Right renal cortex interstitium (tissue), 3 donors: ENCODE data around the gene SLC2A3. TPM values are rescaled to one million over a fixed set of nuclear protein-coding genes. Genes with fewer than 3 reads are reported as not detected.
A peak's percentile ranks its signal among the peaks of the same experiment; 100 is the strongest.
"Not testable (repeated sequence)": the region's sequence is repeated elsewhere in the genome, so short reads cannot be mapped to it uniquely, and the experiment has no call there.

ENCODE experiments used
- DNase-seq, 3 donors: peaks; one replicate each; pipeline ENCODE4 v3.0.0-alpha.2; 2013; ENCODE audit warnings: low read depth in 3 of 3, low spot score in 2 of 3
- polyA plus RNA-seq, 3 donors: library from polyadenylated mRNA; unstranded; fragments of 120-200 nt; gene quantifications; one replicate each; pipeline ENCODE4 v1.2.1, GENCODE V29; 2013; ENCODE audit not compliant: insufficient read length in 3 of 3

Gene SLC2A3
- polyA plus RNA-seq, 3 donors, result 13.5 to 17.8 (median 17.8) TPM

DNA sequence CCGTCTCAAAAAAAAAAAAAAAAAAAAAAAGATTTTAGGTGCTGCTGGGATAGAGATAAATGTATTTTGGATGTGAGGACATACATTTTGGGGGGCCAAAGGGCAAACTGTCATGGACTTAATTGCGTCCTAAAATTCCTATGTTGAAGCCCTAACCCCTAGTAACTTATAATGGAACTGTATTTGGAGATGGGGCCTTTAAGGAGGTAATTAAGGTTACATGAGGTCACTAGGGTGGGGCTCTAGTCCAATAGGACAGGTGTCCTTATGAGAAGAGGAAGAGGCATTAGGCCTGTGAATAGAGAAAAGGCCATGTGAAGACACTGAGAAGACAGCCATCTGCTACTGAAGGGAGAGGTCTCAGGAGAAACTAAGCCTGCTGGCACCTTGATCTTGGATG lies 17.9 kb upstream of the SLC2A3 start:
- not testable (repeated sequence) for DNase-seq

DNA sequence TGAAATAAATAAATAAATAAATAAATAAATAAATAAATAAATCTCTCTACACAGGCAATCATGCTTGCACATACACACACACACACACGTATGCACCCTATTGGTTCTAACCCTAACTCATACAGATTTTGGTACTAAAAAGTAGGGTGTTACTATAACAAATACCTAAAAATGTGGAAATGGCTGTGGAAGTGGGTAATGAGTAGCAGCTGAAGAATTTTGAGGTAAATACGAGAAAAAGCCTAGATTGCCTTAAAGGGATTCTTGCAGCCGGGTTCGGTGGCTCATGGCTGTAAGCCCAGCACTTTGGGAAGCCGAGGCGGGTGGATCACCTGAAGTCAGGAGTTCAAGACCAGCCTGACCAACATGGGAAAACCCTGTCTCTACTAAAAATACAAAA lies 15.7 kb upstream of the SLC2A3 start:
- no peak for DNase-seq

DNA sequence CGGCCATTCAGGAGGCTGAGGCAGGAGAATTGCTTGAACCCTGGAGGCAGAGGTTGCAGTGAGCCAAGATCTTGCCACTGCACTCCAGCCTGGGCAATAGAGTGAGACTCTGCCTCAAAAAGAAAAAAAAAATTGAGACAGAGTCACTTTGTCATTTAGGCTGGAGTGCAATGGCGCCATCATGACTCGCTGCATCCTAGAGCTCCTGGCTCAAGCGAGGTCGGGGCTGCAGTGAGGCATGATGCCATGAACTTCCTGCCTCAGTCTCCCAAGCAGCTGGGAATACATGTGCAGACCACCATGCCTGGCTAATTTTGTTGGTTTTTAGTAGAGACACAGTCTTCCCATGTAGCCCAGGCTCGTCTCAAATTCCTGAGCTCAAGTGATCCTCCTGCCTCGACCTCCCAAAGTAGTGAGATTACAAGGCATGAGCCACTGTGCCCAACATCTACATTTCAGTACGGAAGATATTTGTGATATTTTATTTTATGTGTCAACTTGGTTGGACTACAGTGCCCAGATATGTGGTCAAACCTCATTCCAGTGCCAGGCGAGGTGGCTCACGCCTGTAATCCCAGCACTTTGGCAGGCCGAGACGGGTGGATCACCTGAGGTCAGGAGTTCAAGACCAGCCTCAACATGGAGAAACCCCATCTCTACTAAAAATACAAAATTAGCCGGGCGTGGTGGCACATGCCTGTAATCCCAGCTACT lies 14.4 kb upstream of the SLC2A3 start:
- DNase-seq, result not testable (repeated sequence)

DNA sequence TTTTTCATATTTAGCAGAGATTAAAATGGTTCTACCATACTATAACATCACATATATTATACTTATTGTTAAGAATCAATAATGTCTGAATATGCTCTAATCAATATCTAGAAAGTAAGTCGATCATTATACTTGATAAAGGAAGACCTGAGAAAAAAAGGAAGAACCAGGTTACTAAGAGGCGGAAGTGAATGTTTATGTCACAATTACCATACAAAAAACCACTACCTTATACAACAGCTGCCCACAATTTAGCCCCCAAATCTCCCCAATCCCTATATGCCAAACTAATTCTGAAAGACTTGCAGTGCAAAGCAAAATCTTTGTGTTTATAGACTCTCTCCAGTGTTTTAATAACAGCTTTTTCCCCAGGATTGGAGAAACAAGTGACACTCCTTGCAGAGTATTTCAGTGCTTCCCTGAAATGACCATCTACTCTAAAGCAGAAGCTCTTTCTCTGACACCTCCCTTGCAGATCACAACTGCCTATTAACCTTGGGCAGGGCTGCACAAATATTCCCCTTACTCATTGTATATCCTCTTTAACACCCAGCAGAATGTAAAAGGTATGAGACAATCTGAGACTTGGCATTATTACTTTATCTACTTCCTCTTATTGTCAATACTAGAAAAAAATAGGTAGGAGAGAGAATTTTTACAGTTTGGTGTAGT lies 12.7 kb upstream of the SLC2A3 start:
- no peak for DNase-seq

DNA sequence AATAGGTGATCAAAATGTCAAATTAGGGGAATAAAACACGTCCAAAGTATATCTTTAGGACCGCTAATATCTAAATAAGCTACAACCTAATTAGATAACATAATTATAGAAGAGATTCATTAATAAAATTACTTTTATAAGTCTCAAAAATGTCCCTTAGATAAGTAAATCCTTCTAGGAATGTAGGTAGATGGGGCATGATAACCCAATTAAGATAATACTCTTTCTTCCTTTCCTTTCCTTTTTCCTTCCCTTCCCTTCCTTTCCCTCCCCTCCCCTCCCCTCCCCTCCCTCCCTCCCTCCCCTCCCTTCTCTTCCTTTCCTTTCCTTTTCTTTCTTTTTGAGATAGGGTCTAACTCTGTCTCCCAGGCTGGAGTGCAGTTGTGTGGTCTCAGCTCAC lies 11.0 kb upstream of the SLC2A3 start:
- no peak for DNase-seq

DNA sequence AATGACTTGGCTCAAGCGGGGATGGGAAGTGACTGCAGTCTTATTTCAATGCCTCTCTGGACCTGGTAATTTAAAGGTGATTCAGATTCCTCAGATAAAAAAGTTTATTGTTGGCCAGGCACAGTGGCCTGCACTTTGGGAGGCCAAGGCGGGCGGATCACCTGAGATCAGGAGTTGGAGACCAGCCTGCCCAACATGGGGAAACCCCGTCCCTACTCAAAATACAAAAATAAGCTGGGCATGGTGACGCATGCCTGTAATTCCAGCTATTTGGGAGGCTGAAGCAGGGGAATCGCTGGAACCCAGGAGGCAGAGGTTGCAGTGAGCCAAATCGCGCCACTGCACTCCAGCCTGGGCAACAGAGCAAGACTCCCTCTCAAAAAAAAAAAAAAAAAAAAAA lies 8.8 kb upstream of the SLC2A3 start:
- not testable (repeated sequence) for DNase-seq

DNA sequence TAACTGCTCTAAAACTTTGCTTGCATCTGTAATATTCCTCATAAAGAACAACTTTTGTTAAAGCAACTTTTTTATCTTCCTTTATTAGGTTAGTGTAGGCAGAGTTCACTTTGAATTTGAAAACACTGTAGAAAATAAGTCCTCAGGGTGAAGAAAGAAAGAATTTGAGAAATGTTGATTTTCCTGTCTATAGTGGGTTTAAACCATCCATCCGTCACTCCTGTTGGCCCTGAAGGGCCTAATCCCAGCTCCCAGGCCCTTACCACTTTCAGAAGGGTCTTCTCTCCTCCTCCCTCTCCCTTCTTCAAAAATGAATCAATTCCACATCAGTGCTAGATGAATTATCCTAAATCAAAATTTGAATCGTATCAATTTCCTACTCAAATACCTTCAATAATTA lies 4.9 kb upstream of the SLC2A3 start:
- no peak for DNase-seq

DNA sequence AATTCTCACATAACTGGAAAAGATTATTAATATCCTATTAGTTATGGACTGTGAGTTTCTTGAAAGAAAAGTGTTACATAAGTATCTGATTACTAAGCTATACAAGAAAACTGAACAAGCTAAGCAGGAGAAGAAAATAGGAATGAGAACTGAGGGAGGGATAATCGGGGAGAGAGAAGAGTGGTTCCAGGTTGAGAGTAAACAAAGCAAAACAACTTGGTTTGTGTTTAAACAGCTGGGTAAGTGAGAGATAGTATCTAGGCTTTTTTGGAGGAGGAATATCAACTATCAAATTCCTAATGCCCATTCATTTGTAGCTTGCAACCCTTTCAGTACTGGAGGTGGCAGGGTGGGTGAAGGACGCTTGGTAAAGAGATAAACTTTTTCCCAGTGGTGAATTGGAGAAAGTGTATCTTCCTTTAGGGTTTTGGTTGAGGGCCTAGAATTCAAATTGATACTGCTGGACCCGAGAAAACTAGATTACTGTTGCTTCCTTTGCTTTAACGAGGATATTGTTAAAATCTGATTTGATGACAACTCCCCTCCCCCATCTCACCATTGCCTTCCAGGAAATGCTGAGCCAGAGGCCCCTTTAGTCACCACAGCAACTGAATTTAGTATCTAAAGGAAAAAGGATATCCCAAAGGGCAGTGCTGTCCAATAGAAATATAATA lies 2.0 kb upstream of the SLC2A3 start:
- DNase-seq, result peak in 1 of 3 donors; percentile 21

DNA sequence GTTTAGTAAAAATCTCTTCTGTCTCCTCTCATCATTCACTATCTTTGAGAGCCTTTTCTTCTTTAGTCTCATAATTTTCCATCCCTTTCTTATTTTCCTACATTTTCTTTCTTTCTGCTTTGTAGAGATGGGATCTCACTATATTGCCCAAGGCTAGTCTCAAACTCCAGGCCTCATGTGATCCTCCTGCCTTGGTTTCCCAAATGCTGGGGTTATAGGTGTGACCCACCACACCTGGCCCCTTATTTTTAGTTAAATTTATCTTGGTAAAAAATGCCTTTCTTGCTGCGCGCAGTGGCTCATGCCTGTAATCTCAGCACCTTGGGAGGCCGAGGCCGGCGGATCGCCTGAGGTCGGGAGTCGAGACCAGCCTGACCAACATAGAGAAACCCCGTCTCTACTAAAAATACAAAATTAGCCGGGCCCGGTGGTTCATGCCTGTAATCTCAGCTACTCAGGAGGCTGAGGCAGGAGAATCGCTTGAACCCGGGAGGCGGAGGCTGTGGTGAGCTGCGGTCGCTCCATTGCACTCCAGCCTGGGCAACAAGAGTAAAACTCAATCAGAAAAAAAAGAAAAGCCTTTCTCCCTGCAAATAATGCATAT lies 996 bp downstream of the SLC2A3 start:
- no peak for DNase-seq

DNA sequence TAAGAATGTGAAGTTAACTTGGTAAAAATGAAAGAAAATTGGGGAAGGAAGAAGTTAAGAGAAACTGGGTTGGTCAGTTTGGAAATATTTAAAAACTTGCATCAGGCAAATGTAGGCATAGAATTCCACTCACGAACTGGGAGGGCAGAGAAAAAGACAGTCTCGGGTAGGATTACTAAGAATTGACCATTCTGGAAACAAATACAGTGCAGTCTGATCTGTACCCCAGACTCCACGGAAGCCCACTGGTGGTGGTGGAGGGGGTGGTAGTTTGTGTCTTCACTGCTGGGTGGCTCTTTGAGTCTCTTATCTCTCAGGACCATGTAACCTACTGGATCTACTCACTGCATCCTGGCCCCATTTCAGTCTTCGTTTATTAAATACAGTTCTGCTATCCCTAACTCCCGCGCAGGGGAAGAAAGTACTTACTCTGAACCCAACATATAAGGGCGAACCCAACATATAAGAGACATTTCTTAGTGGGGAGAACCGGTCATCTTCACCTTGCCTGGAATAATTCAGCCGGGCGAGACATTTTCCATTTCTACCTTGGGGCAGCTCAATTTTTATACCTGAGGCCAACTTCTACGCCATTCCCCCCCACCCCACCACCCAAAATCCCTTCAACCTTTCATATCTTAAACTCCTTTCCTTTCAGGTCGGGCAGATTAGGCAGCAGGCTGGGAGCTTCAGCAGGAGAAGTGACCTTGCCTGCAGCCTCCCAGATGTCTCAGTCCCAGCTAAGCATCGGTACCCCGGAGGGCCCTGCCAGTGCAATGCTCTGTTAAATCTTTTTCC lies 1.7 kb downstream of the SLC2A3 start:
- no peak for DNase-seq

DNA sequence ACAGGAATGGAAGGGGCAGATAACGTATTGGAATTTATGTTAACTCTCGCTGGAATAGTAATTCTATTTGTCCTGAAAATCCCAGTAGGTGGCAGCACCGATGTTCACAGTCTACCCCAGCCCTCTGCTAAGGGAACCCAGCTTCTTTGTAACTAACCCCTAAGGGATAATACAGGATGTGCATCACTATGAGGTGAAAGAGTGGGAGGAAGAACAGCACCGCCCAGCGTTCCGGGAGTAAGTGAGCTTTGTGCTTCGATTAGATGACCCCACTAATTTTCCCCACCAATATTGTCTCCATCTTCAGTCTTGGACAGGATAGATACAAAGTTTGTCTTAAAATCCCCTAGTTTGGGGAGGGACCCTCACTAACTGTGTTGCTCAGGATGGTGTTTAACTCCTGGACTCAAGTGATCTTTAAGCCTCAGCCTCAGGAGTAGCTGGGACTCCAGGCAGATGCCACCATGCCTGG lies 2.7 kb downstream of the SLC2A3 start:
- DNase-seq, result peak in 2 of 3 donors; percentile 53 to 71

DNA sequence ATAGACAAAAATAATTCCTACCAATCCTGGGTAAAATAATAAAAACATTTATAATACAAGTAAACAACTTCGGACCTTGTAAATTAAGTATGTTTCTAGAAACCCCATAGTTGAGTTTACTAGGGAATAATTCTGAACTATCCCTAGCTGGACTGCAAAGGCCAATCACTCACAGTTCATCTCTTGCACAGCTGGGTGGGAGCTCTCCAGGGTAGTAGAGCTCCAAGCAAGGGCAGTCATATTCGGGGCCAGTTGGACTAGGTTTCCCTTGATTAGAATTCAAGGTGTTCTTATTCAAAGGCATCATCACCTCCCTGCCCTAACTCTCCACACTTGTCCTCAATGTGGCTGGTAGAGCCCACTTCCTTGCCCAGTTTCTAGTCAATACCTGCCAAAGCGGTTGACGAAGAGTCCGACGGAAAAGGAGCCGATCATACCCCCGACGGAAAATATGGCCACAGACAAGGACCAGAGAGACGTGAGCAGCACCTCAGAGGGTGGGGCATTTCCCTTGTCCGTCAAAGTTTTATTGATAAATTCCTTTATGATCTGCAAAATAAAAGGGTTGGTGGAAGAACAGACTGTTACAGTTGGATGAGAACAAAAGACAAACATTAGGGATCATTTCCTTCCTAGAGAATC lies 3.3 kb downstream of the SLC2A3 start:
- DNase-seq, result not testable (repeated sequence)

DNA sequence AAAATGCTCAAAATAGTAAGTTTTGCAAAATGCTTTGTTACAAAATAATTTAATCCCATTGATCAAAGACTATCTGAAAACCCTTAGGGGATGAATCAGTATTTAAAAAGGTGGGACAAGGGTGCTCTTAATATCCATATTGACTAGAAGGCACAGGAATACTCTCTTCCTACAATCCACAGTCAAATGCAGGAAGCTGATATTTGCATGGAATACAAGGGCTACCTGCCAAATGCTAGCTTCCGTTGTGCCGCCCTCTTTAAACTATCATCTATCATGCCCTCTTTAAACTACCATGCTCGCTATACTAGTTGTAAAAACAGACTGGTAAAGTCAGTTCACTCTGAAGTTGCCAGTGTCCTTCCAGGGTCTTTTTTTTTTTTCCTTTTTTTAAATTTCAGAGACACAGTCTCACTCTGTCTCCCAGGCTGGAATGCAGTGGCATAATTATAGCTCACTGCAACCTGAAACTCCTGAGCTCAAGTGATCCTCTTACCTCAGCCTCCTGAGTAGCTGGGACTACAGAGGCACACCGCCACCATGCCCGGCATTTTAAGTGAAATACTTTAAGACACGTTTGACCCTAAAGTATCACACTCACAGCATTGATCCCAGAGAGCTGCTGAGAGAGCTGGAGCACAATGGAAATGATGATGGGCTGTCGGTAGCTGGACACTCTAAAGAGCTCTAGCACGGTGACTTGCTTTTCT lies 6.7 kb downstream of the SLC2A3 start:
- DNase-seq, result no peak

DNA sequence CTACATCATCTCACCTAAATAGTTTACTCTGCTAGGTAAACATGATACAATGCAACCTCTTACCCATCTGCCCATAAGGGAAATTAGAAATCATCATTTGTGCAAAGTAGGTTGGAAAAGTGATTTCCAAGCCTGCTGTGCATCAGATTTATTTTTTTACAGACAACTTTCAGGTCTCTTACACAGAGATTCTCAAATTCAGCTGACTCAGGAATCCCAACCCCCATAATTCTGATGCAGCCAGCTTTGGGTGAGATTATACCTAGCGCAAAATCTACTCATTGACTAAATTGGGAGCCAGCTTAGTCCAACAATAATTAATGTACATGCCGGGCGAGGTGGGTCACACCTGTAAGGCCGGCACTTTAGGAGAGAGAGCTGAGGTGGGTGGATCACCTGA lies 8.5 kb downstream of the SLC2A3 start:
- no peak for DNase-seq

DNA sequence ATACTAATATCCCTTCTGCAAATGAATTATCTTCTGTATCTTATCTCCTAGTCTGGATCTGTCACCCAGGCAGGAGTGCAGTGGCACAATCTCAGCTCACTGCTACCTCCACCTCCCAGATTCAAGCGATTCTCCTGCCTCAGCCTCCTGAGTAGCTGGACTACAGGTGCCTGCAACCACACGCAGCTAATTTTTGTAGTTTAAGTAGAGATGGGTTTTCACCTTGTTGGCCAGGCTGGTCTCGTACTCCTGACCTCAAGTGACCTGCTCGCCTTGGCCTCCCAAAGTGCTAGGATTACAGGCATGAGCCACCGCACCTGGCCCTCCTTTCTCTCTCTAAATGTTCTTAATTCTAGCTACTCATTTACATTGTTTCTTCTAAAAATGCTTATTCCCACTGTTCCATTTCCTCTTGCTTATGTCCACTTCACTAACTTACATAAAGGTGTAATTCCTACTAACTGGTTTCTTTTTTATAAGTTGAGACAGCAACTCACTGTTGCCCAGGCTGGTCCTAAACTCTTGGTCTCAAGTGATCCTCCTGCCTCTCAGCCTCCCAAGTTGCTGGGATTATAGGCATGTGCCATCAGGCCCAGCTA lies 9.8 kb downstream of the SLC2A3 start:
- DNase-seq, result not testable (repeated sequence)

DNA sequence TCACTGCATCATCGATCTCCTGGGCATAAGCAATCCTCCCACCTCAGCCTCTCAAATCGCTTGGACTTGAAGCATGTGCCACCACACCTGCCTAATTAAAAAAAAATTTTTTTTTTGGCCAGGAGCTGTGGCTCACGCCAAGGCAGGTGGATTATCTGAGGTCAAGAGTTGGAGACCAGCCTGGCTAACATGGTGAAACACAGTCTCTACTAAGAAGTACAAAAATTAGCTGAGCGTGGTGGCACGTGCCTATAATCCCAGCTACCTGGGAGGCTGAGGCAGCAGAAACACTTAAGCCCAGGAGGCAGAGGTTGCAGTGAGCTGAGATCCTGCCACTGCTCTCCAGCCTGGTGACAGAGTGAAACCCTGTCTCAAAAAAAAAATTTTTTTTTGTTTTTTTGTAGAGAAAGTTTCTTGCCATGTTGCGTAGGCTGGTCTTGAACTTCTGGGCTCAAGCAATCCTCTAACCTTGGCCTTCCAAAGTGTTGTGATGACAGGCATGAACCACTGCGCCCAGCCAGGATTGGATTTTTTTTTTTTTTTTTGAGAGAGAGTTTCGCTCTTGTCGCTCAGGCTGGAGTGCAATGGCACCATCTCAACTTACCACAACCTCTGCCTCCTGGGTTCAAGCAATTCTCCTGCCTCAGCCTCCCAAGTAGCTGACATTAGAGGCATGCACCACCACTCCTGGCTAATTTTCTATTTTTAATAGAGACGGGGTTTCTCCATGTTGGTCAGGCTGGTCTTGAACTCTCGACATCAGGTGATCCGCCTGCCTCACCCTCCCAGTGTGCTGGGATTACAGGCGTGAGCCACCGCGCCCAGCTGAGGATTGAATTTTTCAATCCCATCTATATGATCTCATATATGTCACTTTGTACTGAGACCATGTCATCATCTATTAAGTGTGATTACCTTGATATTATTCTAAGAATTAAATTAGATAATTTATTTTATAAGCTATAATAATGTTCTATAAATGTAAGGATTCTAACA lies 12.4 kb downstream of the SLC2A3 start:
- no peak for DNase-seq

DNA sequence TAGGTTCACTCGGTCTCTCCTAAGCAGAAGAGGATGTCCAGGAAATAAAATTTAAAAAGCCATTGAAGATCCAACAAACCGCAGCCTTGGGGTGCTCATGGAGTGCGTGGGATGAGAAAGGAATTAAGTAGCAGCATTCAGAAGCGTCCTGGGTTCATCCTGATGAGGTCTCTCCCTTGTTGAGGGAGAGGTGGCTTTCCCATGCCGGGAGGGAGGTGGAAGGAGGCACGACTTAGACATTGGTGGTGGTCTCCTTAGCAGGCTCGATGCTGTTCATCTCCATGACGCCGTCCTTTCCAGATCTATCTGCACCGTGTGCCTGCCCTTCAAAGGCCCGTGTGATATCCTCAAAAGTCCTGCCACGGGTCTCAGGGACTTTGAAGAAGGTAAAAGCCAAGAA lies 14.8 kb downstream of the SLC2A3 start:
- DNase-seq, result not testable (repeated sequence)

DNA sequence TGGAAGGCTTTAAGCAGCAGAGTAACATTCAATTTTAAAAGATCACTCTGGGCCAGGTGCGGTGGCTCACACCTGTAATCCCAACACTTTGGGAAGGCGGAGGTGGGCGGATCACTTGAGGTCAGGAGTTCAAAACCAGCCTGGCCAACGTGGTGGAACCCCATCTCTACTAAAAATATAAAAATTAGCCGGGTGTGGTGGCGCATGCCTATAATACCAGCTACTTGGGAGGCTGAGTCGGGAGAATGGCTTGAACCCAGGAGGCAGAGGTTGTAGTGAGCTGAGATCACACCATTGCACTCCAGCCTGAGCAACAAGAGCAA lies 17.8 kb downstream of the SLC2A3 start:
- DNase-seq, result not testable (repeated sequence)
